Measurements from ENCODE around the gene TRABD2B.
A peak's percentile ranks its signal among the peaks of the same experiment; 100 is the strongest.

The TRABD2B gene

DNA sequence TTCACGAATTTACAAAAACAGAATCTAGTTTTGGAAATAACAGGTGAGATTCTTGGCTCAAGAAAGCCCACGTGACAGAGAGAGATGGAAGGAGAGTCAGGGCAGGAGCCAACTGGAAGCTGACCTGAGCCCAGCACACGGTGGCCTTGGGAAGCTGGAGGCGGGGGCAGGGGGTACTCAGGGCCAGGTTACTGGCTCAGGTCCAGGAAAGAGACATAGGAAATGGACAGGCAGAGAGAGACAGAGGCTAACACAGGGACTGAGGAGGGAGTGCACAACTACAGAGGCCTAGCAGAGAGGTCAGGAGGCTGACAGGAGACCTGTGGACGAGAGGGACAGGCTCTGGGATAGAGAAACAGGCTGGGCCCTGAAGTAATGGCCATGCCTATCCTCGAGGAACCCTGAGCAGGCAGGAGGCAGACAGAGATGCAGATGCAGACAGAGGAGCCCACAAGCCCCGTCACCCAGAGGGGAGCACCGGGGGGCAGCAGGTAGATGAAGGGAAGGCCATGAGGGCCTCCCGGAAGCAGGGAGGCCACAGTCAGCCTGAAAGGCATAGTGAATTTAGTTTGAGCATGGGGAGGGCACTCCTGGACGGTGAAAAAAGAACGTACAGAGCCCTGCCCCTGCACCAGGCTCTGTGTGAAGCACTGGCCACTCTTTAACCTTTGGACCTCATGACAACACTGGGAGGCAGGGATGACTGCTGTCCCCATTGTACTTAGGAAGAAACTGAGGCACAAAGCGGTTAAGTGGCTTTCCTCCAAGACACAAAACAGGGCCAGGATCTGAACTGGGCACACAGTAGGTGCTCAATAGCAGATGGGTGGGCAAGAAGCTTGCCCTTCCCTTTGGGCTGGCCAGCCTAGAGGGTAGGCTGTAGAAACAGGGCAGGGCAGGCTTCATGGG lies 230.1 kb downstream of the TRABD2B start:
- DNase-seq = no peak

DNA sequence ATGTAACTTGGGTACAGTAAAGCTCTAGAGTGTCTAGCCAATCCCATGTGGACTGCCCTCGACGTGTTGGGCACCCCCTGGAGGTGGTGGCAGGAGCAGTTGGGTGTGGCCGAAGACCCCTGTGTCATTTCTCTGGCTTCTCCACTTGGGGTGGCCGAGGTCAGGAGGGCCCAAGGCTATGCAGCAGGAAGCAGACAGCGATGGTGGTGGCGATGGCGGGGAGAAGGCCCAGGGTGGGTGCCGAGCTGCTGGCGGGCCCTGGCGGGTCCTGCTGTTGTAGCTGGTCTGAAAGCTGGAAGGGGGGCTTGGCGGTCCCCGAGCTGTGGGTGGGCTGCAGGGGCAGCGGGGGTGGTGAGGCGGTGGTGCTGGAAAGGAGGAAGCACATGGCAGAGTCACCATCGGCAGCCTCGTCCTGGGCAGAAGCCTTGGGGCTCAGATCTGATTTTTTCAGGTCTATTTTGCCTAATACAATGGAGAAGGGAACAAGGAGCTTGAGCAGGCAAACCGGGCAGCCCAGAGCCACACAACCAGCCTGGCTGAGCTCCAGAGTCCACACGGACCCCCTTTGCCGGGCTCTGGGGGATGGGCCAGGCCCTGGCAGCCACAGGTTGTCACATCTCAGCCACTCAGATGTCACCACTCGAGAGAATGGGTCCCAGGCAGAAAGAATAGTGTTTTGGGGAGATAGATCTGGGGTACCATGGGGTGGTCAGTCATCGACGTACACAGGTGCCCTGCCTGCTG lies 231.3 kb downstream of the TRABD2B start:
- no peak for DNase-seq

DNA sequence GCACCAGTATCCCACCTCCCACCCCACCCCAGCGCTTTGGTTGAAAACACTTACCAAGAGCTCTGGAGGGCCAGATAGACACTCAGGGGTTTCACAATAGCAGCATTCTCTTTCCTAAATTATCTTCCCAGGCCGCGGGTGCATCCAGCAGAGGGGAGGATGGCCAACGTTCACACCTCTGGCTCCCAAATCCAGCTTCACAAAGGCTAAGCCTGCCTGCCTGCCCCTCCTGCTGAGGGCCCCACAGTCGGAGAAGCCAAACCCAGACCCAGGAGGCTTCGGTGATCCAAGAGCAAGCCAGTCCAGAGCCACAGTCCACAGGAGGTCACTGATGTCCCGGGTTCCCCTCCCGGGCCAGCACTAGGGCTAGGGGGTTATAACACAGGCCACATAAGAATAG lies 231.9 kb downstream of the TRABD2B start:
- DNase-seq = no peak

DNA sequence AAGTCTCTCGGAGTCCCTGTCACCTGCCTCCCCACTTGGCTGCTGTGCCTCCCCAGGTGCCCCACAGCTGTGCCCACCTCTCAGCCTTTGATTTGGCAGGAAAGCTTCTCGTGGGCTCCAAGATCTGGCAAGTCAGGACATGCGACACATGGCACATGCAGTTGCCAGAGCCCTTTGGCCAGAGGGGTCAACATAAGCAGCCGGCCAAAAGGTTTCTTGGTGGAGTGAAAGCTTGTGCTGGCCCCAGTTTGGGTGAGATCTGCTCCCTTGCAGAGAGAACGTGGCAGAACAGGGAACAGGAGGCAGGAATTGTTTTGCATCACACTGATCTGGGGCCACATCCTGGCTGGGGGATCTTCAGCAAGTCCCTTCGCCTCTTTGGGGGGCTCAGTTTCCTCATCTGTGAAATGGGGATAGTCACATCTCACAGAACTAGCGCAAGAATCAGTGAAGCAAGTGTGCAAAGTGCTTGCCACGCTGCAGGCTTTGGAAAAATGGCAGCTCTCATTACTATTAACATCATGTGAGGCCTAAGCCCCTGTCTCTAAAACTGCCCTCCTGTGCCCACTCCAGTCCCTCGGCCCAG lies 232.6 kb downstream of the TRABD2B start:
- DNase-seq = no peak

DNA sequence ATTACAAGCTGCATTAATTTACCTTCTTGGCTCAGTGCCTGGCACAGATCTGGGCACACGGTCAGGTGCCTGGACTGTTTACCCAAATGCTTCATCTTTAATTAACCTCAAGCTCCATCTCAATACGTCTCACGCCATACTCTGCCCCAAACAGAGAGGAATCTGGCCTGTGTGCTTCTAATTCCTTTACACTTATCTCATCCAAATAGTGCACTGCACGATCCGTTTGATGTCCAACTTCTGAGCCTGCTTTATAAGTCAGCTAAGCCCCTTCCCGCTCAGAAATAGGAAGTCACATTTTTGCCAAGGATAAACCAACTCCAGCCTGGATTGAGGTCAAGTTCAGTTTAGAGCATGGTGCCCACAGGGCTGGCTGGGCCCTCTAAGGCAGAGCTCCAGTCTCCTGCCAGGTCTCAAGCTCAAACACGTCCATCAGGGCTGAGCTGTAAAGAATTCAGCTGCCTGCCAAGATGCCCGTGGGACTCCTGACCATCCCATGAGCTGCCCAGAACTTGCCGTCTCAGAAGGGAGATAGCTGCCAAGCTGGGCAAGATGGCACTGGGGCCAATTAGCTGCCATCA lies 233.5 kb downstream of the TRABD2B start:
- DNase-seq = no peak

DNA sequence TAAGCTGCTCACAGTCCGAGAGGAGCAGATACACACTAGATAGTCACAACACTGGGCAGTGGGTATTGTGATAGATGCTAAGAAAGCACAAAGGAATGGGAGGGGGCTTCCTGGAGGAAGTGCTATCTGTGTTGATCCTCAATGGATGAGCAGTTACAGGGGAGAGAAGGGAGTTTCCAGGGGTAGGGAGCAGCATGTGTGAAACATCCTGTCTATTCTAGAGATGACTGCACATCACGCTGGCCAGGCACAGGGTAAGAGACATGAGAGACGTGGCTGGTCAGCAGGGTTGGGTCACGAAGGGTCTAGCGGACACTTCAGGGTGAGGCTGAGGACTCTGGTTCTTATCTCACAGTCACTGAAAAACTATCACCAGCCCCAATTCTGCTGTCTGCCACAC lies 235.2 kb downstream of the TRABD2B start:
- no peak for DNase-seq

DNA sequence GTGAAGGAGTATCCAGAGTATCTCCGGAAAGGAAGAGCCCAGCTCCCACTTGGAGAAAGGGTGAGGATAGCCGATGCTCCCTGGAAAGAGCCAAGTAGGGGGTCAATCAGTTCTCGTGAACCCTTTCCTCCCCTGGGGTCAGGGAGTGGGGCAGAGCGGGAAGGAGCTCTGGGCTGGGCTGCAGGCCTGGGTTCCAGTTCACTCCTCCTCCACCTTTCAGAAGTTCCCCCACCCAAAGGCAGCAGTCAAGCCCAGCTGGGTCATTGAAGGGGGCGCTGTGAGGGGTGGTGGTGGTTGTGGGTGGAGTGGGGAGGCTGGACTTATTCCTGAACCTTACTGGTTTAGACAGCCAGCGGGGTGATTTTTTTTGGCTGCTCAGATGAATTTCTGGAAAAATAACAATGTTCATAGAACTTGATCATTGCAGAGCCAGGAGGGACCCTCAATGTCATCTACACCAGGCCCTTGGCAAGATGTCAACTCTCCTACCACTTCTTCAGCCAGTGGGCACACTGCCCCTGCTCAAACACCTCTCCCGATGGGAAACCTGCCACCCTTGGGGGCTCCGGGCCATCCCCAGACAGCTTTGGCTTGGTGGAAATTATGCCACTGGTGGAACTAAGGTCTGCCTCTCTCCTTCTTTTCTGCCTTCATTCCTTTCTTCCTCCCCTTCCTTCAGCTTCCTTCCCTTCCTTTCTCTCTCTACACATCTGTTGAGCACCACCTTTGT lies 235.8 kb downstream of the TRABD2B start:
- no peak for DNase-seq

DNA sequence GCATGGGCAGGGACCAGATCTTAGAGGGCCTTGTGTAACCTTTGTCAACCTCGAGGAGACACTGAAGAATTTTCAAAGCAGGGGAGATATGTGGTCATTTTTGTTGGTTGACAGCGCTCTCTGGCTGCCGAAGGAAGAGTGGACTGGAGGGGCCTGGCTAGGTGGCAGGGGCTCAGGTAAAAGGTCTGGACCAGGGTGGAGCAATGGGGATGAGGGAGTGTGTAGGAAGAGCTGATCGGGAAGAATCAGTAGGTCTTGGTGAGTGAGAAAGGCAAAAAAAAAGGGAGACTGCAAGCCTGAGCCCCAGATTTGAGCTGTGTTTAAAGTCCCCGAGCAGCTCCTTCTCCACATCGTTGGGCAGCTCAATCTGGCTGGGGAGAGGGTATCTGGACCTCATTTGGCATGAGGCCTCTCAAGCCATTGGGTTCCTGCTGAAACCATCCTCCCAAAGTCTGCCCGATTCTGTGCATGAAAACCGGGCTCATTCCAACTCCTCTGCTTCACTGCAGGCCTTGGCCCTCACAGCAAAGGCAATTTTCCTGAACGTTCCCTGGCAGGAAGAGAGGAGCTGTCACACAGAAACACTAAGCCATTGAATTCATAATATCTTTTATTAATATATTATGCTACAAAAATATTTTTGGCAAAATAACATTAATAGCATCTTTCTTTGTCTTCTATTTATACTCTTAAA lies 237.1 kb downstream of the TRABD2B start:
- no peak for DNase-seq

DNA sequence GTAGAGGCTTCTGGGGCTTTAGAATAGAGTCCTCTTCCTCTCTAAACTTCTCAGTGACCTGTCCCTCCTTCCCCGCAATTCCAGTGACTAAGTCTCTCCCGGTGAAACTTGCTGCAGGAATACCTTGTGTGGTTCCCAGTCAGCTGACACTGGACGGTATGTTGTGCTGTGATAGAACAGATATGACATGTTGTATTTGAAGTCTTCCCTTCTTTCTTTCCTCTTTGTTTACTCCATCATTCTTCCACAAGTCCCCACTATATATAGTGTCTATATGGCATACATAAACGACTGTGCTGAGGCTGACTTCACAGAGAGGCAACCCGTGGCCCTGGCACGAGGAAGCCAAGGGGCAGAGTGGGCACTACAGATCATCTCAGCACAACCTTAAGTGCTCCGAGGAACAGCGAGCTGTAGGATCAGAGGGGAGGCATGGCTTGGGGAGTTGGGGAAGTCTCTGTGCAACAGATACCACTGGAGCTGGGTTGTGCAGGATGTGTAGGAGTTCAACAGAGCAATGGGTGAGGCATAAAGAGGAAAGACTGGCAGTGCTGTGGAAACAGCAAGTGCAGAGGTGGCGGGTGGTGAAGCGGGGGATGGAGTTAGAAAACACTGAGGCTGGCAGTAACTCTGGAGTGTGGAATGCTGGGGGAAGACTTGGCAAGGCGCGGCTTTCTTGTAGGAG lies 237.8 kb downstream of the TRABD2B start:
- no peak for DNase-seq

DNA sequence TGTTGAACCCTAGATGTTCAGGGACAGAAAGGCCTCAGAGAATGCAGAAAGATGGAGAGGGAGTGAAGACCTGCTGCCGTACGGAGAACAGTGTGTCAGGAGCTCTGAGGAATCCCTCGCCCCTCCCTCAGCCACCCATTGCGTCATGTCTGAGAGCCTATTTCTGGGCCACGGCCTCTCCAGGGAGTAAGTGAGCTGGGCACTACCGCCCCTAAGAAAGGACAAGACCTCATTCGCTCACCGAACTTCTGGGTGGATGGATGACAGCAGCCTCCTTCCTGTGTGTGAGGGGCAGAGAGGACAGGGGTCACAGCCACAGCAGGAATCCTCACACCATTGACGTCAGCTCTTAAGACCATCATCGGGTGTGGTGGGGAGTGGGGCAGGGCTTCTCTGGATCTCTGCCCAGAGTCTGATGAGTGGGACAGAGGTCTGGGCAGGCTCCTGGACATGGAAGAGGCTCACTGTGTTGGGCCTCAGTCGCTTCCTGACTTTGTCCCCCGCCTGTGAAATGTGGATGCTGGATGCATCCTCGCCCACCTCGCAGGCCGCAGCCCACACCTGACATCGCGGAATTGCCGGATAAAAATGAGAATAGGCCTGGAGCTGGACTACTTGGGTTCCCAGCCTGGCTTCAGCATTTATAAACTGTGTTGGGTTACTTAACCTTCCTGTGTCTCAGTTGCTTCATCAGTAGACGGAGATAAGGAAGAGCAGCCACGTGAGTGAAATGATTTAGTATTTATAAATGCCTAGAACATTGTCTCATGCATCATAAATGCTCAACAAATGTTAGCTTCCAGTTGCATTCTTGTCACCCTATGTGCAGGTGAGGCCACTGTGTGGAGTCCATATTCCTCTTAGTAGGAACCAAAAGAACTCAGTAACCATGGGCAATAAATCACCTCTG lies 238.6 kb downstream of the TRABD2B start:
- no peak for DNase-seq

DNA sequence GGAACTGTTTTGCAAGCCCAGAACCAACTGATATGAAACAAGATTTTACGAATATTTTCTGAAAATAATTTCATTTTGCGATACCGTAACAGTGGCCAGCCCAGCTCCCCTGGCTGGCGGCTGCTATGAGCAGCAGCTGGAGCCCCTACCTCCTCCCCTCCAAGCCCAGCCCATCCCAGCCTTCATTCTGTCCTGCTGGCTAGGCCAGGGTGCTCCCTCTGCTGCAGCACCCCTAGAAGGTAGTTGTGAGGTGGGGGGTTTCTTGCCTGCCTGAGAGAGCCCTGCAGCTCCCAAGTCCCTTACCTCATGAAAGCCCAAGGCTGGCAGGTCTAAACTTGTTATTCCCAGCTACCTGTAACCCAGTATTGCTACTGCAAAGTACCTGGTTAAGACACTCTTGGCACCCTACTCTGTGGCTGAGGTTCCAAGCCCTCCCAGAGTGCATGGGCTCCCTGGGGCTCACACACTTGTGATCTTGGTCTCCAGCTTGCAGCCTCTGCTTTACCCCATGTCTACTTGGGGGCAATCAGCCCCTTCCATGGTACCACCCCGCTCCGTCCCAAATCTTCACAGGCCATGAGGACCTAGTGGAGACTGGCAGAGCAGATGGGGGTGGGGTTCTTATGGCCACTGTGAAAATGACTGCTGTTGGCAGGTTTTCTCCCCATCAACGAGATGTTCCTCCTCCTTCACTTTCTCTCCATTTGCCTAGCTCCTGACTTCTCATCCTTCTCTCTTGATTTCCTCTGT lies 239.8 kb downstream of the TRABD2B start:
- no peak for DNase-seq

DNA sequence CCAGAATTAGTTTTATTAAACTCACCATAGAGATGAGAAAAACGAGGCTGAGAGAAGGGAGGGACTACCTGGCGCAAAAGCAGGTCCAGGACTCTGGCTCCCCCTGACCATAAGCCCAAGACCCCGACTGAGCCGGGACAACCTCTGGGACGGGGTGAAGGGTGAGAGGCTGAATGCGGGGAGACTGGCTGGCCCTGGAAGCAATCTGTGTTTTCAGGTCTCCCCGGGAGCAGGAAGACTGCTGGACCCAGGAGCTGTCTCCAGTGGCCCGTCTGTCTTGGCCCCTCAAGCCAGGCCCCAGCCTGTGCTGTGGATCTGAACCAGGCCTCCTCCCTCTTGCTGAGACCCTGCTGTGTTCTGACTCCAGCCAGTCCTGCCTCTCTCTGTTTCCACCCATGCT lies 240.8 kb downstream of the TRABD2B start:
- no peak for DNase-seq

DNA sequence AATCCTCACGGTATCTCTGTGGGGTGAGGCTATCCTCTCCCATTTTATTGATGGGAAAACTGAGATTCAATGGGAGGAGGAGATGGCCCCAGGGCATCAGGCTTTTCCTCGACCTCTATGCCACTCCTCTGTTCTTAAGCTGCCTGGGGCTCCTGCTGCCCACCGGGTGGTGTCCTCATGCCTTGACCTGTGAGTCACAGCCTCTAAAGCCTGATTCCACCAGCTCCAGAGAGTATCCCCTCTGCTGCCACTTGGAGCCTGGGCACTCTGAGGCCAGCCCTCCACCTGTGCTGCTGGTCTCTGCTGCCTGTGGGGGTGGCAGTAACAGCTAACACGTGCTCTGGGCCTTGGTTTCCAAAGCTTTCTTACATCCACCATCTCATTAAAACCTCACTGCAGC lies 241.2 kb downstream of the TRABD2B start:
- no peak for DNase-seq

DNA sequence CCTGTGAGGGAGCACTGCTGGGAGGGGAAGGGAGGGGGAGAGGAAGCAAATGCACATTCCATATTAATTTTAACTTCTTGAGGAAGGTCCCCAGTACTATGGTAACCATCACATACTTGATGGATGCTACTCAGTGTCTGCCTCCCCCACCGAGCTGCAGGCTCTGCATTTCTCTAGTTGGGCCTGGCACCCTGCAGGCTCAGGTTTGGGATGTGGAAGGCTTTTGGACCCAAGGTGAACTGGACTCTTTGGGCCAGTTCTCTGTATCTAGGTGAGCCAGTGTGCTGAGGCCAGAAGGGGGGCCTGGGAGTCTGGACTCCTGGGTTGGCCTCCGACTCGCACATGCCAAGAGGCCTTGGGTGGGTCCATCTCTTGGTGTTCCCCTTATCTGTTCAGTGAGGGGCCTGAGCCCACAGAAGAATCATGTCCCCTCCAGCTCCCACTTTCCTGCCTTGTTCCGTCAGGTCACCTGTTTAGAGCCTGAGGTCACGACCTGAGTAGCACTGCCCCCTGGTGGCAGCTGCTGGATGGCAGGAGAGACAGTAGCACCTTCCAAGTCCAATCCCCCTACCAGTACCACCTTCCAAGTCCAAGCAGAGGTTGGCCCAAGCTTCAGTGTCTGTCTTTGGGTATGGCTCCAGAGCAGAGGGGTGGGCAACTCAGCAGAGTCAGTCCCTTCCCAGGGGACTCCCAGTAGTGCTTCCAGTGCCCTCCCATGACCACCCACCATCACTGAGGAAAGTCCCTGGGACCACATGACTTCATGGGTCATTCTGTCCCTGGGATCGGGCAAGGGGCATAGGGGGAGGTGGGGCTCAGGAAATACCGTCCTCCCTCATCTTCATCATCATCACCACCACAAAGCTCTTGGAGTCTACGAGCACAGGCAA lies 241.8 kb downstream of the TRABD2B start:
- peak; percentile 52 for DNase-seq

DNA sequence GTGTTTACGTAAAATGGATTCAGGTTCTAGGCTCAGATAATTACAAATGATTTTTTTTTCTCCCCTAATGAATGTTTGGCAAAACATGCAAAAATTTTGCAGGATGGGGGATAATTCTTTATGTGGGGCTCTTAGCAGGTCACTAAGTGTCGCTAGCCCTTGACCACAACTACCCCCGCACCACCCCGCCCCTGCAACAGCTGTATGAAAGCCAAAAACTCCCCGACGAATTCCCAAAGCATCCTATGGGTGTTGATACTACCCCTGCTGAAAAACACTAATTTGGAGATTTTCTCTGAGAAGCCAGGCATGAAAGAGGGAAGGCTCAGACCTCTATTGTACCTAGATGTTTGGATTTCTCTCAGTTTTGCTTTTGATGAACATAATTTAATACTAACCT lies 243.0 kb downstream of the TRABD2B start:
- DNase-seq = no peak

DNA sequence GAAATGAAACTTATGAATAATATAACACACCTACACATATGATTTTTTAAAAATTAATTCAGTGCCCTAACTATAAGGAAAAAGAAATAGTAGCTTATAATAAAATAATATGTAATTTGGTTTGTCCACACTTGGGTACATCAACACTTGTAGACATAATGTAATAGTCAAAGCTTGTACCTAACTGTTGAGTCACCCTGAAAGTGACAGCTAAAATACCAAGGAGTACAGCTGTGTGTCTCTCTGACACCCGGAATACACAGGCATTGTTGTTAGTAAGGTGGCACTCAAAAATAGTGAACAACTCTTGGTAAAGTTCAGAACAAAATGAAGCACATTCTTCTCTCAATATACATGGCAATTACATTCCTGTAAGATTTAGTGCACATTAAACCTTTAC lies 243.4 kb downstream of the TRABD2B start:
- DNase-seq = no peak

DNA sequence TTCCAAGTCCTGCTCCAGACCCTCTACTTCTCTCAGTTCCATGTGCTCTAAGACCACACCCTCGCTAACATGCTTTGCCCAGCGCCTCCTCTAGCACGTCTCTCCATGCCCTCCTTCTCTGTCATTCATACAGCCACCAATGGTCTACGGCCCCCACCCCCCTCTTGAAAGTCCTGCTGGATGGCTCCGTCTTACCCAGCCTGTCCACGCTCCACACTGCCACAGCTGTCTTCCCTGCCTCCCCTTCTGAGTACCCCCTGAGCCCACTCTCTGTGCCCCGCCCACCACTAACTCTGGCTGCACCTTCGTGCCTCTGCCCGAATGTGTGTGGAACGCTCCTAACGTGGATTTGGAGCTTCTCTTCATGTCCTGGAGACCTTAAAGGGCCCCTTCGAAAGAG lies 244.6 kb downstream of the TRABD2B start:
- no peak for DNase-seq

DNA sequence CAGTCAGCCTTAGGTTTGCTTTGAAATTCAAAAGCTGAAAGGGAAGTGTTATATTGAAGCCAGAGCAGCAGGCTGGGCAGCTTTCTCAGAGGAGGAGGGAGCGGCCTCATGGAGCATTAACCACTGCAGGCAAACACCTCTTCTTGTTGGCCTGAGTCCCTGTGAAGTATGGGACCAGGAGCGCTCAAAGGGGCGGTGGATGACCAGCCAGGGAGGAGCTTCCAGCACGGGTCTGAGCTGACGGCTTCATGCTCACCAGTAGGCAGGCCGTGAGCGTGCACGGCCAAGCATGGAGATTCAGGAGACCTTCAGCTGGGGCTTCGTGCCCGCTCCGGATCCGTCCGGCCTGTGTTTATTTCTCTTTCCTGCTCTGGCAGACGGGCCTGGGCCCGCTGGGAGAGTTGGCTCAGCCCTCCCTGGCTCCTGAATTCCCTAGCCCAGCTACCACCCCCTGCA lies 245.2 kb downstream of the TRABD2B start:
- no peak for DNase-seq

DNA sequence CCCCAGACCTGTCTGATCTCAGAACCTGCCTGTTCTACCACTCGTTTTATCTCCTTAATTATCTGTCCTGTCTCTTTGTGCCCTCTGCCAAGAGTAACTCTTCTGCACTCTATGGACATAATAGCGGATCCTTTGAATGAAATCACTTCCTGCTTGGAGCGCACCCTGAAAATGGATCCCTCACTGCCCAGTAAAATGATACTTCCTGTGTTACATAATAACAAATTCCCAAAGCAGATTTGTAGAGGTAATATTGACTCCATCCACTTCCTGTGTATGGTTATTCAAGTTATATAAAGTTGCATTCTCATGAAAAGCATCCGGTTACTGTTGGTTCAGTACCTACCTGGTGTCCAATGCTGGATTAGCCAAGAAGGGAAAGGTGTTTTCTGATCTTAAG lies 246.0 kb downstream of the TRABD2B start:
- DNase-seq = no peak
